GM18867 (cell line): ENCODE data around the gene CFAP107.

ENCODE experiments used
- ATAC-seq: cut with Tn5 transposase; IDR thresholded peaks from one replicate; pipeline ENCODE4 v1.9.1; 2021; ENCODE audit warnings: mild to moderate bottlenecking, moderate library complexity; ENCODE audit not compliant: unreplicated experiment

The CFAP107 gene

DNA sequence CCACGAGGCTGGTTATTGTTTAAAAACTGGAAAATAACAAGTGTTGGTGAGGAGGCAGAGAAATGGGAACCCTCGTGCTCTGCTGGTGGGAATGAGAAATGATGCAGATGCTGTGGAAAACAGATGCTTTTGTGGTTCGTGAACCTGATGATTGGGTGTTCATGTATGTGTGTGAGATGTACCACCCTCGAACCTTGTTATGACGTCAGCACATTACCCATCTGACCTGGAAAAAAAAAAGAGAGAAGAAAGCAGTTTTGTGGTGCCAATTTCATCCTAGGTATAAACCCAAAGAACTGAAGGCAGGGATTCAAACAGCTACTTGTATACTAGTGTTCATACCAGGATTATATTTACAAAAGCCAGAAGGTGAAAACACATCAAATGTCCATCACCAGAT, 6.4 kb upstream of the CFAP107 start:
- ATAC-seq = no peak

GRCh38 chr1:12741946-12742345, 4.1 kb upstream of the CFAP107 start:
- ATAC-seq = no peak

DNA sequence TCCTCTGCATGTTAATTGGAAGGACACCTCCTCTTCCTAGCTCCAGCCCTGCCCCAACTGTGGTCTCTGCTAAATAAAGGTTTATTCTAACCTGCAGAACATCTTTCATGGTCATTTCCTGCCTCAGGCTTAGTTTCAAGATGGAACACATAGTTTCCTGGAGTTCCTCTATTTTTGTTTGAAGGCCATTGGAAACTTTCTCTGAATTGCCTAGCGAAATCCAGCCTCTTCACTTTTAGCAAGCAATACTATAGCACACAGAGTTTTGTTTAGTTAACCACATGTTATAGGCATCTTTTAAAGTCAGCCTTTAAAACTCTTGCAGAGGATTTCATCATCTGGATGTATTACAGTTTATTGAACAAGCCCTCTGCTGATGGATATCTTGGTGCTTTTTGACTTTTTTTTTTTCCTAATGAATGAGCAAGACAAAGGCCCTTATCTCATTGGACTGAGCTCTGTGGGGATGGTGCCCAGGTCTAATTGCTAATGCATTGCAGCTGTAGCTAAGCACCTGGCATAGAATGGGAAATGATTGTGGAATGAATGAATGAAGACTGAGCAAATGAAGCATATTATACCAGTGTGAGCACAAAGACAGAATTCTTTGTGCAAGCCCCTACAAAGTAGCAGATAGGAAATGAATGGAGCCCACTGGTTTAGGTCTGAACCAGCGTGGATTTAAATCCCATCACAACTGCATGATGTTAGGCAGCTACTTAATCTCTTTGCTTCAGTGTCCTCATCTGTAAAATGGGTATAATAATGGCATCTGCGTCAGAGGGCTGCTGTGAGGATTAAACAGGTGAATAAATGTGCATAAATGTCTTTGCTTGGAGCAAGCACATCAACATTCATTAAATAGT, 641 bp upstream of the CFAP107 start:
- ATAC-seq = no peak

DNA sequence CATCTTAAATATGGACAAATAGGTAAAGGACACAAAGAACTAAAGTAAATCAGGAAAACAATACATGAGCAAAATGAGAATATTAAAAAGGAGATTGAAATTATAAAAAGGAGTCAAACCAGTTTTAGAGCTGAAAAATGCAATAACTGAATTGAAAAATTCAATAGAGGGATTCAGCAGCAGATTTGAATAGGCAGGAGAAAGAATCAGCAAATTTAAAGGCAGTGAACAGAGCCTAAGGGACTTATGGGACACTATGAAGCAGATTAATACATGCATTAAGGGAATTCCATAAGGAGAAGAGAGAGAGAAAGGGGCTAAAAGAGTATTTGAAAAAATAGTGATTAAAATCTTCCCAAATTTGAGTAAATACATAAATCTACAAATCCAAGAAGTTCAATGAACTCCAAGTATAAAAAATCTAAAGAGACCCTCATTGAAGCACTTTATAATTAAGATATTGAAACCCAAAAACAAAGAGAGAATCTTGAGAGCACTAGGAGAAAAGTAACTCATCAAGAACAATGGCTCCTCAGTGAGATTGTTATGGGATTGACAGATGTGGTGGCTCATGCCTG, 2.9 kb downstream of the CFAP107 start:
- ATAC-seq = no peak

DNA sequence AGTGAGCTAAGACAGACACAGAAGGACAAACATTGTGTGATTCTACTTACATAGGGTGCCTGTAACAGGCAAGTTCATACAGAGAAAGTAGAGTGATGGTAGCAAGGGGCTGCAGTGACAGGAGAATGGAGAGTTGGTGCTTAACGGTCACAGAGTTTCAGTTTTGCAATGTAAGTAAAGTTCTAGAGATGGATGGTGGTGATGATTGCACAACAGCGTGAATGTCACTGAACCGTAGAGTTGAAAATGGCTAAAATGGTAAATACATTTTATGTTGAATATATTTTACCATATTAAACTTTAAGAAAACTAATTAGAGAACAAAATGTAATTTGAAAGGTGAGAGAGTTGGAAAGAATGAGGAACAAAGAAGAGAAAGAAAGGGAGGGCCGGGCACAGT, 8.7 kb downstream of the CFAP107 start:
- no peak for ATAC-seq

DNA sequence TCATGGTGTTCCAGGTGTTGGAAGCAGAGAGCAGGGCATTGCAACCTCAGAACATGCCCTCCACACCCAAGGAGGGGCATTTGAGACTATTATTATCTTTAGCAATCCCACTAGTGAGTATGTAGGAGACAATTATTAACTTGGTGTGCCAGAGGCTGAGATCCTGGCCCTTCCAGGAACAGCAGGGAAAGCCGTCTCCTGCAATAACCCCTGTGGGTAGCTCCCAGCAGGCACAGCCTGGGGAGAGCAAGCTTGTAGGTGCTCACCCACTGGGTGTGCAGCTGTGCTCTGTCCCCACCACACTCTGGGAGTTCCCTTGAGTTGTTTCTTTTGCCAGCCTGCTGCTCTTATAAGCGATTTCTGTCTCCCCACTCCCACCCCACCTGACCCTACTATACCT, 10.3 kb downstream of the CFAP107 start:
- no peak for ATAC-seq

GRCh38 chr1:12756768-12757413, 10.9 kb downstream of the CFAP107 start:
- ATAC-seq = no peak

GRCh38 chr1:12757836-12758235, 11.8 kb downstream of the CFAP107 start:
- no peak for ATAC-seq

DNA sequence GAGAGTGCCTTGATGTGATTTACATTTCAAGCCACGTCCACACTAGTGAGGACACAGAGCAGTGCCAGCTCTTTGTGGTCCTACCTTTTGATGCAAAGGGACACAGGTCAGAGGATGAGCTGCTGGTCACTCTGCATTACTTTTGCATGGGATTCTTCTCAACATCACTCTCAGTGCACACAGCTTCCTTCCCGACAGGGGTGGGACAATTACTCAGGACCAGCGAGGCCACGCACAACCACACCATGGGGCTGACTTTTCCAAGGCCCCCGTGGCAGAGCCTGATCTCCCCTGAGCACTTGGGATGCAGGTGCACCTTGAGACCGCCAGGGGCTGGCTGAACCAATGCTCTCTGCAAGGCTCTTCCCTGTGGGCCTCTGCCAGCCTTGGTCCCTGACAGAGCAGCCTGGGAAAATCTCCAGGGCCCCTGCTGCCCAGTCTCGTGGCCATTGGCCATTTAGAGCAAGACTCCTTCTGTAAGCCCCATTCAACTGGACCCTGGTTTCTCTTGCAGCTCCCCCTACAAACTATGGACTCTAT, 14.3 kb downstream of the CFAP107 start:
- no peak for ATAC-seq

DNA sequence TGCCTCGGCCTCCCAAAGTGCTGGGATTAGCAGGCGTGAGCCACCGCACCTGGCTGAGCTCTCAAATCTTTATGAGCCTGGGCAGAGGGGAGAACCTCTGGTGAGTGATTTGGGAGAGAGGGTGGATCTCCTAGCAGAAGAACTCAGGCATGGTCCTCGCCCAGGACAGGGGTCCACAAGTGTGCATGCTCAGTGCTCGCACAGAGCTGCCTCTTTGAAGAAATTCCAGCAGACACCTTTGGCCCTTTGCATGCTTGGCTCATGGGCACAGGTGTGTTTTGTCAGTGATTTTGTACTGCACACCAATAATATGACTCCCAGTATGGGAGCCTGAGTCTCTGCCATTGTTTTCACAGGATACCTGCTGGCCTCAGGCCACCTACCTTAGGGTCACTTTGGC, 15.8 kb downstream of the CFAP107 start:
- ATAC-seq = no peak

DNA sequence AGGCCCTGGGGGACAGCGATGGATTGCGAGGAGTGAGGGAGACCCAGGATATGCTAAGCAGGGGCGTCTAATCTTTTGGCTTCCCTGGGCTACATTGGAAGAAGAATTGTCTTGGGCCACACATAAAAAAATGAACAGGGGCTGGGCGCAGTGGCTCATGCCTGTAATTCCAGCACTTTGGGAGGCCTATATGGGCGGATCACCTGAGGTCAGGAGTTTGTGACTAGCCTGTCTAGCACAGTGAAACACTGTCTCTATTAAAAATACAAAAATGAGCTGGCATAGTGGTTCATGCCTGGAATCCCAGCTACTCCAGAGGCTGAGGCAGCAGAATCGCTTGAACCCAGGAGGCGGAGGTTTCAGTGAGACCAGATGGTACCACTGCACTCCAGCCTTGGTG, 16.8 kb downstream of the CFAP107 start:
- ATAC-seq = no peak

GRCh38 chr1:12763479-12763878, 17.5 kb downstream of the CFAP107 start:
- no peak for ATAC-seq

- ATAC-seq = no peak
These were observed 18.0 kb downstream of the CFAP107 start for GRCh38 chr1:12764016-12764415.

DNA sequence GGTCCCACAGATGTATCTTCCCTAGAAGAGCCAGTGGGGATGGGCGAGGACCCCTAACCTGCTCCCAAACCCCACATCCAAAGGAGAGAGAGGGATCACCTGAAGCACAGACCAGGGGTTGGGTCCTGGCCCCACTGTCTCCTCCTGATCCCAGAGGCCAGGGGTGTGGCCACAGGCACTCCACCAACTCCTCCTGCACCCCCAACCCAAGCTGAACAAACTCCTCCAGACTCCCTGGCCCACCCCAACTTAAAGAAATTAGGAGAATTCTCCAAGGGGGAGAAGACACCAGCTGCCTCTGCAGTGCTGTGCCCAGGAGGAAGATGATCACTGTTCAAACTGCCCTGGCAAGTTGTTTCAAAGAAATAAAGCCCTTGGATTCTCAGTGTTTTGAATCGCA, 23.0 kb downstream of the CFAP107 start:
- ATAC-seq = no peak

- ATAC-seq = no peak
These were observed 24.0 kb downstream of the CFAP107 start for GRCh38 chr1:12769976-12770505.

GRCh38 chr1:12770620-12771019, 24.6 kb downstream of the CFAP107 start:
- no peak for ATAC-seq

DNA sequence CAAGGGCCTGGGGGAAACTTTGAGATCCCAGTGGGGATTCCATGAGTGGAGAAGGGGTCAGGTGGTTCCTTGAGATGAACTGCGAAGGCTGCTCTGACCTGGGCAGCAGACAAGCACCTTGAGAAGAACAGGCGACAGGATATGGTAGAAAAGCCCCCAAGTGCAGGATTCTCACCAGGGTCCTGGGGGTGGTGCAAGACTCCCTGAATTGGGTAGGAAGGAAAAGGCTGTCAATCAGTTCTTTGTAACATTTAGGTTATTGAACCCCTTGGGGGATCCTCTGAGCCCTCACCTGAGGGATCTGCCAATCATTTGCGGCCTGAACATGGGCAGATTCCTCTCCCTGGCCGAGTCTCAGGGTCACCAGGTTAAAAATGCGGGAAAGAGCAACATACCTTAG, 25.2 kb downstream of the CFAP107 start:
- ATAC-seq = no peak

DNA sequence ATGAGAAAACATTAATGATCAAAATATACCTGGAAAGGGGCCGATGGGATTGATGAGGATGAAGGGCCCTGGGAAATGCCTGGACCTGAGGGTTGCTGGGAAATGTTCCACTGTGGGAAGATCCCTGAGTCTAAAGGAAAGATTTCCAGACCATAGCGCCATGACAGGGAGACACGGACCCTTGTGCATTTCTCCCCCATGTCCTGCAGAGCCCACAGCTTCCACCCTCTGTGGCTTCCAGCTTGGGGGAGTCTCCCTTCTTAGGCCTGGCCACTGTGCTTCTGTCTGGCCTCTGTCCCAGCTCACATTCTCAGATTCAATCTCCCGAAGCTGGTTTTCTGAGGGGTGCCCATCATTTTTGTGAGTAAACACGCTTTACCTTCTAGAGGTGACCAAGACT, 26.5 kb downstream of the CFAP107 start:
- no peak for ATAC-seq

GRCh38 chr1:12773438-12773837, 27.4 kb downstream of the CFAP107 start, which contains the start of gene PRAMEF12:
Gene PRAMEF12, plus strand, starts transcription at chr1:12773738. Its CDS starts 1,130 bp downstream, at chr1:12774868.
- ATAC-seq = no peak

- no peak for ATAC-seq
These were observed 28.9 kb downstream of the CFAP107 start for GRCh38 chr1:12774801-12775345.

DNA sequence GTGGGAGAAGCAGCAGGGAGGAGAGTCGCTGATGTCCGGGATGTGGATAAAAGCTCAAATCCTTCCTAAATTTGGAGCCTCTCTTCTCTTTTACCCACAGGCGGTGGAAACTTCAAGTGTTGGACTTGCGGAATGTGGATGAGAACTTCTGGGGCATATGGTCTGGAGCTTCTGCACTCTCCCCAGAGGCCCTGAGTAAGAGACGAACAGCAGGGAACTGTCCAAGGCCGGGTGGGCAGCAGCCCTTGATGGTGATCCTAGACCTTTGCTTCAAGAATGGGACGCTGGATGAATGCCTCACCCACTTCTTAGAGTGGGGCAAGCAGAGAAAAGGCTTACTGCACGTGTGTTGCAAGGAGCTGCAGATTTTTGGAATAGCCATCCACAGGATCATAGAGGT, 29.4 kb downstream of the CFAP107 start:
- no peak for ATAC-seq
